ENCODE measurements around the gene ATRX.

DNA sequence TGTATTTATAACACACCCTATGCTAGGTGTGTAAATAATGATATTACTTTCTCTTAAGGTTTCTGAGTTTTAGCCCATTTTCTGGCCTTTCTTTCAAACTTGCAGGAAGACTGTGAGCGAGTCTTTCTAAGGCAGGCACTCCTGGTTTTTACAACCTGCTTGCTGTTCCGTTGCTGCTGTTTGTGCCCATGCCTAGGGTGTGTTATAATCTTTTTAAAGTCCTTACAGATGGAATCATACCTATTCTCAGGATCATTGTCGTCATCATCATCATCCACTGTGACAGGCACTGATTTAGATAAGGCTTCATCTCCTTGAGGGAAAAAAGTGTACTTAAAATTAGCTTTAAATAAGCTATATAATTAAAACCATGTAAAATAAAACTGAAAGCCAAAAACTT, 110.0 kb downstream of the ATRX start:
- no peak for TF ChIP-seq POLR2A (IDR thresholded peaks at IDR 0.05; ENCODE audit: low read depth, low read length)
- TF ChIP-seq, protein P1, sequence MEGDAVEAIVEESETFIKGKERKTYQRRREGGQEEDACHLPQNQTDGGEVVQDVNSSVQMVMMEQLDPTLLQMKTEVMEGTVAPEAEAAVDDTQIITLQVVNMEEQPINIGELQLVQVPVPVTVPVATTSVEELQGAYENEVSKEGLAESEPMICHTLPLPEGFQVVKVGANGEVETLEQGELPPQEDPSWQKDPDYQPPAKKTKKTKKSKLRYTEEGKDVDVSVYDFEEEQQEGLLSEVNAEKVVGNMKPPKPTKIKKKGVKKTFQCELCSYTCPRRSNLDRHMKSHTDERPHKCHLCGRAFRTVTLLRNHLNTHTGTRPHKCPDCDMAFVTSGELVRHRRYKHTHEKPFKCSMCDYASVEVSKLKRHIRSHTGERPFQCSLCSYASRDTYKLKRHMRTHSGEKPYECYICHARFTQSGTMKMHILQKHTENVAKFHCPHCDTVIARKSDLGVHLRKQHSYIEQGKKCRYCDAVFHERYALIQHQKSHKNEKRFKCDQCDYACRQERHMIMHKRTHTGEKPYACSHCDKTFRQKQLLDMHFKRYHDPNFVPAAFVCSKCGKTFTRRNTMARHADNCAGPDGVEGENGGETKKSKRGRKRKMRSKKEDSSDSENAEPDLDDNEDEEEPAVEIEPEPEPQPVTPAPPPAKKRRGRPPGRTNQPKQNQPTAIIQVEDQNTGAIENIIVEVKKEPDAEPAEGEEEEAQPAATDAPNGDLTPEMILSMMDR (IDR thresholded peaks at IDR 0.05 in 2 of 3, conservative IDR thresholded peaks at IDR 0.05 in 1 of 3; ENCODE audit: control insufficient read depth in 2 of 3, extremely low read depth in 1 of 3, insufficient read depth in 1 of 3, low read depth in 3 of 3, low read length in 3 of 3) = no peak
- no peak for TF ChIP-seq CHD1 (IDR thresholded peaks at IDR 0.05; ENCODE audit: low read depth, low read length)
- TF ChIP-seq RCOR1 (conservative IDR thresholded peaks at IDR 0.05; ENCODE audit: low read depth, low read length) = no peak
- TF ChIP-seq ZZZ3 (IDR thresholded peaks at IDR 0.05; ENCODE audit: control insufficient read depth, insufficient read length, low read depth) = no peak
- no peak for TF ChIP-seq FOS (IDR thresholded peaks at IDR 0.05; ENCODE audit: borderline replicate concordance, extremely low read depth, insufficient read length)
- TF ChIP-seq, protein P2, sequence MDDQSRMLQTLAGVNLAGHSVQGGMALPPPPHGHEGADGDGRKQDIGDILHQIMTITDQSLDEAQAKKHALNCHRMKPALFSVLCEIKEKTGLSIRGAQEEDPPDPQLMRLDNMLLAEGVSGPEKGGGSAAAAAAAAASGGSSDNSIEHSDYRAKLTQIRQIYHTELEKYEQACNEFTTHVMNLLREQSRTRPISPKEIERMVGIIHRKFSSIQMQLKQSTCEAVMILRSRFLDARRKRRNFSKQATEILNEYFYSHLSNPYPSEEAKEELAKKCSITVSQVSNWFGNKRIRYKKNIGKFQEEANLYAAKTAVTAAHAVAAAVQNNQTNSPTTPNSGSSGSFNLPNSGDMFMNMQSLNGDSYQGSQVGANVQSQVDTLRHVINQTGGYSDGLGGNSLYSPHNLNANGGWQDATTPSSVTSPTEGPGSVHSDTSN (IDR thresholded peaks at IDR 0.05; ENCODE audit: insufficient replicate concordance, low read depth, low read length) = no peak
